ACC112 (cell line): ENCODE data around the gene NOX3.

ENCODE experiments used
- H2AFZ ChIP-seq: fragments of 200-600 bp; sonication (generic); one replicate; pipeline ENCODE4 v1.6.0; 2017; ENCODE audit warnings: antibody characterized with exemption, low read length; ENCODE audit not compliant: unreplicated experiment
- H3K27ac ChIP-seq: fragments of 200-600 bp; sonication (generic); 2 replicates; pipeline ENCODE4 v1.5.1; 2014; ENCODE audit warnings: low read depth, mild to moderate bottlenecking, antibody characterized with exemption, low read length, moderate library complexity
- H3K27me3 ChIP-seq: fragments of 200-600 bp; sonication (generic); 2 replicates; pipeline ENCODE4 v1.6.1; 2014; ENCODE audit warnings: mild to moderate bottlenecking, antibody characterized with exemption, low read length, moderate library complexity, mixed read lengths; ENCODE audit not compliant: insufficient read depth
- H3K36me3 ChIP-seq: fragments of 200-600 bp; sonication (generic); 2 replicates; pipeline ENCODE4 v1.6.1; 2016; ENCODE audit warnings: mild to moderate bottlenecking, antibody characterized with exemption, low read length, moderate library complexity, mixed read lengths; ENCODE audit not compliant: insufficient read depth
- H3K4me1 ChIP-seq: fragments of 200-600 bp; sonication (generic); one replicate; pipeline ENCODE4 v1.6.1; 2016; ENCODE audit warnings: low read length, mixed read lengths; ENCODE audit not compliant: insufficient read depth, unreplicated experiment, control insufficient read depth
- H3K4me3 ChIP-seq: fragments of 200-600 bp; sonication (generic); 2 replicates; pipeline ENCODE4 v1.5.1; 2014; ENCODE audit warnings: mild to moderate bottlenecking, low read depth, low read length
- H3K79me2 ChIP-seq: fragments of 200-600 bp; sonication (generic); one replicate; pipeline ENCODE4 v1.6.0; 2016; ENCODE audit warnings: low read length; ENCODE audit not compliant: control insufficient read depth, unreplicated experiment, insufficient read depth

NOX3 gene

DNA sequence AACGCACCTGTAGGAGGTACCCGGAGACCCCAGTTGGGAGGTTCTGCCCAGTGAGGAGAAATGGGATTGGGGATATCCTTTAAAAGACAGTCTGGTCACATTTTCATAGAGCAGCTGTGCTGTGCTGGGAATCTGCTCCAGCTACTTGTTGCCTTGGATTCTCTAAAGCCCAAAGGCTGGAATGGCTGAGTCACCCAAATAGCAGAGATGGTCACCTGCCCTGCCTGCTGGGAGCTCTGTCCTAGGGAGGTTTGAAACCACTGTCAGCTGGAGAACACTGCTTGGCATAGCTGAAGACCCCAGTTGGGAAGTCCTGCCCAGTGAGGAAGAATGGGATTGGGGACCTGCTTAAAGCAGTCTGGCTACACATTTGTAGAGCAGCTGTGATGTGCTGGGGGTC is 106.5 kb downstream of the NOX3 start:
- Histone ChIP-seq H3K27ac (no peak overlapping the region), H3K4me3 (no peak overlapping the region), H3K36me3 (no peaks in the 10 kb centered on the region), H3K27me3 (no peaks in the 10 kb centered on the region), H2AFZ (no peak overlapping the region), H3K4me1 (no peaks in the 10 kb centered on the region), H3K79me2 (no peaks in the 10 kb centered on the region)

DNA sequence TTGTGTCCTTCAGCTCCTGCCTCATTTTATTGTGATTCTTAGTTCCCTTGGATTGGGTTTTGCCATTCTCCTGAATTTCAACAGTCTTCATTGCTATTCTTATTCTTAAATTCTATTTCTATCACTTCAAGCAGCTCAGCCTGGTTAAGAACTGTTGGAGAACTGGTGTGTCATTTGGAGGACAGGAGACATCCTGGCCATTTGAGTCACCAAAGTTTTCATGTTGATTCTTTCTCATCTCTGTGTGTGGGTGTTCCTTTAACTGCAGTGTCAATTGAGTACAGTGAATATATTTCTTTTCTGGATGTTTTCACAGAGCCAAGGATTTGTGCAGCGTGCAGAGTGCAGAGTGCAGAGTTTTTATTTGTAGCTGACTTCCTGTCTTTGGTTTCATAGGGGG is 107.8 kb downstream of the NOX3 start:
- Histone ChIP-seq H3K4me1 (no peaks in the 10 kb centered on the region), H3K36me3 (no peaks in the 10 kb centered on the region), H2AFZ (no peak overlapping the region), H3K27ac (no peak overlapping the region), H3K79me2 (no peaks in the 10 kb centered on the region), H3K4me3 (no peak overlapping the region), H3K27me3 (no peaks in the 10 kb centered on the region)

DNA sequence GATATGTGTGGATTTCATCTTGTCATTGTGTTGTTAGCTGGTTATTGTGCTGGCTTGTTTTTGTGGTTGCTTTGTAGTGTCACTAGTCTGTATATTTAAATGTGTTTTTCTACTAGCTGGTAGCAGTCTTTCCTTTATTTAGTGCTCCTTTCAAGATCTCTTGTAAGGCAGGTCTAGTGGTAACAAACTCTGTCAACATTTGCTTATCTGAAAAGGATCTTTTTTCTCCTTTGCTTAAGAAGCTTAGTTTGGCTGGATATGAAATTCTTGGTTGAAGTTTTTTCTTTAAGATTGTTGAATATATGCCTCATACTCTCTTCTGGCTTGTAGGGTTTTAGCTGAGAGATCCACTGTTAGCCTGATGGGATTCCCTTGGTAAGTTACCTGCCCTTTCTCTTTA is 108.7 kb downstream of the NOX3 start:
- H3K36me3 ChIP-seq: no peaks in the 10 kb centered on the region
- no peaks in the 10 kb centered on the region for H3K79me2 ChIP-seq
- no peak overlapping the region for H2AFZ ChIP-seq
- H3K27ac ChIP-seq: no peak overlapping the region
- no peaks in the 10 kb centered on the region for H3K4me1 ChIP-seq
- H3K27me3 ChIP-seq: no peaks in the 10 kb centered on the region
- H3K4me3 ChIP-seq: no peak overlapping the region
